Astrocyte (in vitro differentiated cells and primary cell): ENCODE results near the gene ACOT6. TPM values are rescaled to one million over a fixed set of nuclear protein-coding genes. Genes with fewer than 3 reads are reported as not detected.

Source experiments
- DNase-seq: peaks from one replicate; pipeline ENCODE4 v3.0.0-alpha.2; 2010; ENCODE audit warnings: low read depth
- FAIRE-seq: peaks from 2 replicates; lab custom pipeline; 2011; peaks lifted over from hg19 to GRCh38; lab: Jason Lieb, UNC
- H2AFZ ChIP-seq: 2 replicates; pipeline ENCODE4 v1.6.0; 2012; ENCODE audit warnings: low read depth, low read length, inconsistent platforms
- H3K27ac ChIP-seq: 2 replicates; pipeline ENCODE4 v1.5.1; 2011; ENCODE audit warnings: low read depth, low read length, inconsistent platforms
- H3K27me3 ChIP-seq: 2 replicates; pipeline ENCODE4 v1.6.0; 2011; ENCODE audit warnings: low read length, inconsistent platforms; ENCODE audit not compliant: insufficient read depth
- H3K36me3 ChIP-seq: 2 replicates; pipeline ENCODE4 v1.5.1; 2011; ENCODE audit warnings: low read length, inconsistent platforms; ENCODE audit not compliant: insufficient read depth
- H3K4me1 ChIP-seq: 2 replicates; pipeline ENCODE4 v1.5.1; 2011; ENCODE audit warnings: low read length, inconsistent platforms; ENCODE audit not compliant: insufficient read depth
- H3K4me2 ChIP-seq: 2 replicates; pipeline ENCODE4 v1.6.0; 2012; ENCODE audit warnings: low read length, inconsistent platforms
- H3K4me3 ChIP-seq: 2 replicates; pipeline ENCODE4 v1.5.1; 2011; ENCODE audit warnings: low read depth, mild to moderate bottlenecking, low read length, inconsistent platforms; ENCODE audit not compliant: insufficient read depth
- H3K79me2 ChIP-seq: 2 replicates; pipeline ENCODE4 v1.6.0; 2012; ENCODE audit warnings: mild to moderate bottlenecking, low read length, inconsistent platforms; ENCODE audit not compliant: insufficient read depth
- H3K9ac ChIP-seq: 2 replicates; pipeline ENCODE4 v1.6.0; 2012; ENCODE audit warnings: mild to moderate bottlenecking, low read length, inconsistent platforms
- H3K9me3 ChIP-seq: 2 replicates; pipeline ENCODE4 v1.5.1; 2012; ENCODE audit warnings: low read depth, mild to moderate bottlenecking, low read length, inconsistent platforms; ENCODE audit not compliant: insufficient read depth
- H4K20me1 ChIP-seq: 2 replicates; pipeline ENCODE4 v1.6.0; 2012; ENCODE audit warnings: low read length, inconsistent platforms; ENCODE audit not compliant: insufficient read depth
- H3K27ac Mint-ChIP-seq: one replicate; pipeline ENCODE4 v1.8.0; 2021; ENCODE audit warnings: mild to moderate bottlenecking, mixed read lengths; ENCODE audit not compliant: unreplicated experiment
- H3K27me3 Mint-ChIP-seq: one replicate; pipeline ENCODE4 v1.8.0; 2021; ENCODE audit warnings: low read depth, mixed read lengths; ENCODE audit not compliant: unreplicated experiment
- H3K36me3 Mint-ChIP-seq: one replicate; pipeline ENCODE4 v1.8.0; 2021; ENCODE audit warnings: low read depth, mixed read lengths; ENCODE audit not compliant: unreplicated experiment
- H3K4me1 Mint-ChIP-seq: one replicate; pipeline ENCODE4 v1.8.0; 2021; ENCODE audit warnings: low read depth, mixed read lengths; ENCODE audit not compliant: unreplicated experiment
- H3K4me3 Mint-ChIP-seq: one replicate; pipeline ENCODE4 v1.8.0; 2021; ENCODE audit warnings: mild to moderate bottlenecking, moderate library complexity, mixed read lengths; ENCODE audit not compliant: unreplicated experiment
- H3K9me3 Mint-ChIP-seq: one replicate; pipeline ENCODE4 v1.8.0; 2021; ENCODE audit warnings: mild to moderate bottlenecking, mixed read lengths; ENCODE audit not compliant: unreplicated experiment
- CTCF ChIP-seq: IDR thresholded peaks from 2 replicates; pipeline ENCODE4 v1.5.1; 2011; ENCODE audit warnings: low read depth, mild to moderate bottlenecking, inconsistent platforms, low read length, moderate library complexity; ENCODE audit not compliant: insufficient read depth
- EZH2 ChIP-seq: IDR thresholded peaks from 2 replicates; pipeline ENCODE4 v1.6.1; 2012; ENCODE audit warnings: mild to moderate bottlenecking, low read length, inconsistent platforms; ENCODE audit not compliant: insufficient read depth
- total RNA-seq: library from RNA; stranded (reverse); gene quantifications from 2 replicates; pipeline ENCODE4 v1.2.1, GENCODE V29; 2021

Gene ACOT6
- total RNA-seq, 1 donor from 2014 or later = not detected

- H2AFZ ChIP-seq = no peak overlapping the region
- no peak overlapping the region for H3K27ac ChIP-seq
- no peaks in the 10 kb centered on the region for H3K4me1 ChIP-seq
- peaks cover 2% of the 10 kb centered on the region for H3K9me3 Mint-ChIP-seq
- no peaks in the 10 kb centered on the region for H3K9me3 ChIP-seq
- no peak for FAIRE-seq
- no peak overlapping the region for H3K9ac ChIP-seq
- no peaks in the 10 kb centered on the region for H3K36me3 ChIP-seq
- H3K27me3 ChIP-seq = no peaks in the 10 kb centered on the region
- no peak overlapping the region for H3K4me3 ChIP-seq
- H3K4me1 Mint-ChIP-seq = peaks cover 1% of the 10 kb centered on the region
- peaks cover 3% of the 10 kb centered on the region for H3K36me3 Mint-ChIP-seq
- peaks cover 9% of the 10 kb centered on the region for H3K27me3 Mint-ChIP-seq
- no peak overlapping the region for H3K4me2 ChIP-seq
- no peak for DNase-seq
- no peak overlapping the region for H3K27ac Mint-ChIP-seq
- TF ChIP-seq CTCF = no peak
- TF ChIP-seq EZH2 = no peak
- H3K4me3 Mint-ChIP-seq = peak overlapping the region; percentile 14
- no peaks in the 10 kb centered on the region for H4K20me1 ChIP-seq
- no peaks in the 10 kb centered on the region for H3K79me2 ChIP-seq
These were observed 1.6 kb upstream of the ACOT6 start for GRCh38 chr14:73610687-73611086.

DNA sequence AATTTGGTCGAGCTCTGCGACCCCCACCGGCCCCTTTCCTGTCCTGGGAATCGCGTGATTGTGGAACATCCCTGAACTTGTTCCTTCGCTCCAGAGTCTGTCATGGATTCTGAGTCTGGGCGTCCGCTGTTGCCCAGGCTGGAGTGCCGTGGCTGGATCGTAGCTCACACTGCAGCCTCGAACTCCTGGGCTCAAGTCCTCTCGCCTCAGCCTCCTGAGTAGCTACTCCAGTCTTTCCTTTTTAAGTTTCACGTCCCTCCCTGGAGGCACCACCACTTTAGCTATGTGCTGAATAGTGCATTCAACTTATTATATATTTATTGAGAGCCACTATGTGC, 698 bp downstream of the ACOT6 start:
- Histone ChIP-seq H3K4me3 (peak overlapping the region; percentile 66), H3K9ac (peak overlapping the region; percentile 61), H3K36me3 (no peaks in the 10 kb centered on the region), H3K9me3 (no peaks in the 10 kb centered on the region), H3K27ac (no peak overlapping the region), H3K79me2 (no peaks in the 10 kb centered on the region), H2AFZ (peak overlapping the region; percentile 96), H3K27me3 (no peaks in the 10 kb centered on the region), H4K20me1 (no peaks in the 10 kb centered on the region), H3K4me1 (no peaks in the 10 kb centered on the region), H3K4me2 (peak overlapping the region; percentile 90)
- no peak for FAIRE-seq
- H3K36me3 Mint-ChIP-seq = peaks cover 3% of the 10 kb centered on the region
- peaks cover 9% of the 10 kb centered on the region for H3K27me3 Mint-ChIP-seq
- peaks cover 1% of the 10 kb centered on the region for H3K4me1 Mint-ChIP-seq
- peaks cover 2% of the 10 kb centered on the region for H3K9me3 Mint-ChIP-seq
- DNase-seq = no peak
- H3K27ac Mint-ChIP-seq = peak overlapping the region; percentile 50
- TF ChIP-seq EZH2 = no peak
- TF ChIP-seq CTCF = no peak
- peak overlapping the region; percentile 86 for H3K4me3 Mint-ChIP-seq

- FAIRE-seq = no peak
- no peaks in the 10 kb centered on the region for H3K27me3 ChIP-seq
- H3K9me3 Mint-ChIP-seq = peaks cover 2% of the 10 kb centered on the region
- no peak overlapping the region for H2AFZ ChIP-seq
- no peaks in the 10 kb centered on the region for H3K9me3 ChIP-seq
- no peak overlapping the region for H3K9ac ChIP-seq
- no peaks in the 10 kb centered on the region for H3K36me3 Mint-ChIP-seq
- no peak for DNase-seq
- H3K36me3 ChIP-seq = no peaks in the 10 kb centered on the region
- H3K4me3 ChIP-seq = peak overlapping the region; percentile 66
- no peak overlapping the region for H3K27ac Mint-ChIP-seq
- peak overlapping the region; percentile 86 for H3K4me3 Mint-ChIP-seq
- H3K27ac ChIP-seq = no peak overlapping the region
- H4K20me1 ChIP-seq = no peaks in the 10 kb centered on the region
- peak overlapping the region; percentile 90 for H3K4me2 ChIP-seq
- no peaks in the 10 kb centered on the region for H3K79me2 ChIP-seq
- peaks cover 7% of the 10 kb centered on the region for H3K27me3 Mint-ChIP-seq
- TF ChIP-seq EZH2 (no peak), CTCF (no peak)
- peaks cover 1% of the 10 kb centered on the region for H3K4me1 Mint-ChIP-seq
- no peaks in the 10 kb centered on the region for H3K4me1 ChIP-seq
These were observed 1.2 kb downstream of the ACOT6 start for GRCh38 chr14:73613419-73613963.
